GM18505 (cell line): ENCODE measurements around the gene USH1C.

ENCODE experiments used
- ATAC-seq: cut with Tn5 transposase; IDR thresholded peaks from one replicate; pipeline ENCODE4 v1.9.1; 2021; ENCODE audit not compliant: unreplicated experiment
- POLR2A ChIP-seq: IDR thresholded peaks from 4 replicates; pipeline ENCODE4 v1.6.1; 2011; ENCODE audit warnings: borderline replicate concordance; ENCODE audit not compliant: insufficient read depth, insufficient read length; ENCODE audit errors: extremely low read depth

The USH1C gene

DNA sequence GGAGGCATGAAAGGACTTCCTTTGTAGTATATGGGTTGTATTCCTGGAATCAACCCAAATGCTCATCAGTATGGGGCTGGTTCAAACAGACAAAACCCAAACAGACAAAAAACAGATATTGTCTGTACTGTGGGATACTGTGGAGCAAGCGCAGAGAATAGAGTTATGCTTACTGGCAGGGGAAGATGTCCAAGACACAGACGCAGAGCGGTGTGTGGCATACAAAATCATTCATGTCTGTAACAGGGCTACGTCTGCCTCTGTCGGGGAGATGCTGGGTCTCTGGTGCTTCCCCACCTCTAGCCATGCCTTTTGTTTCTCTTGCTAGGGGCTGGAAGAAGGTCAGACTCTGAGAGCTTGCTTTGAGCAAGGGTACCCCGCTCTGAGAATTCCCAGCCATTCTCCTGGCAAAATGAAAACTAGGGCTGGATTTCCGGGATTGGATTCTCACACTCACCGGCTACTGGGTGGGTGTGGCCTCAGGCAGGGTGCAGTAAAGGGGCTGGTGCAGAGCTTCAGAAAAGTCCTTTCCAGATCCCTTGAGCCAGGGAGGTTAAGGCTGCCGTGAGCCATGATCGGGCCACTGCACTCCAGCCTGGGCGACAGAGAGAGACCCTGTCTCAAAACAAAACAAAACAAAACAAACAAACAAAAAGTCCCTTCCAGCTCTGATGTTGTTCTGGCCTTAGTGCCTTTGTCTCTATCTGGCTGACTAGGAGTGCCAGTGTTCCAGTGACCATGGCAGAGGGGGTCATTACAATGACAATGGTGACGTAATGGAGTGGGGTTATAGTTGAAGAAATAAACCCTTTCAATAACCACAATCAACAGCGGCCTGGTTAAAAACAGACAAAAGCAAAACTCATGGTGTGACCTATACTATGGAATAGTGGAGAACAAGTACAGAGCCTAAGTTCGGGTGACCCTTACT, 64.7 kb downstream of the USH1C start:
- no peak for ATAC-seq
- TF ChIP-seq POLR2A: no peak

DNA sequence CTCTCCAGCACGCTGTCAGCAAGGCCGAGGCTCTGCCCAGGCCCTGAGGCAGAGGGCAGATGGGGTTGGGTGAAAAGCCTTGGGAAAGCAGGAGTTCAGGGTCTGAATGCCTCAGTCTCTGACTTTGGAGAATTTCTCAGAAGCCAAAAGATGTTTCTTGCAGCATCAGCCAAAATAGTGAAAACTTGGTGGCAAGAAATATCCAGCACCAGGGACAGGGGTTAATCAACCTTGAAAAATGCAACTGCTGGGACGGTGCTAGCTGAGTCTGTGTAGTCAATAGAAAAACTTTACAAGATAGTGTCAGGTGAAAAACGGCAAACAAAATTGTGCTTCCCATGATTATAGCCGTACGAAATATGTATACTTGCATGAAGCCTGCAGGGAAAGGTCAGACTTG, 66.1 kb downstream of the USH1C start:
- TF ChIP-seq POLR2A: no peak
- no peak for ATAC-seq

DNA sequence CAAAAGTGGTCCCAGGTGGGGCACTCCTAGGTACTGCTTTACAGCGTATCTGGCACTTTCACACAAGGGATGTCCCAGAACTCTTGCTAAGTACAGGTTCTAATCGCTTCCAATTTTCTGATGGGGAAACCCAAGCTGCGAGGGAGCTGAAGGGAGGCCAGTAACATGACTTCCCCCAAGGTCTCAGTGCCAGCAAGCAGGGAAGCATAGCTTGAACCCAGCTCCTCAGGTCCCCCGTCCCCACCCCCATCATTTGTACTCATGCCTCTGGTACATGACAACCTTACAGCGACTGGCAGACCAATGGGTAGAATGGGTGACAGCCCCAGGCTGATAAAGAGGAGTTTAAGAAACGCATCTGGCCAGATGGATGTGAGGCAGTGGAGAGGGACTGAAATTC, 66.9 kb downstream of the USH1C start:
- no peak for TF ChIP-seq POLR2A
- no peak for ATAC-seq

DNA sequence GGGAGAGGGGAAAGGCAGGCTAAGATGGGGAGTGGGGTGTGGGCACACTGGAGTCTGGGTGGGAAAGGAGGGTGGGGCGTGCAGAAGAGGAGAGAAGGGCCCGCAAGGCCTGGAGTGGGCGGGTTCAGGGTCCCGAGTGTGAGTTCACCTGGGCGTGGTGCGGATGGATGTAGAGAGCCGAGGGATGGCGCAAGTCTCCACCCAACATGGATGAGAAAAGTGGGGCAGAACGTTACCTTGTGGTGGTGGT, 67.2 kb downstream of the USH1C start:
- ATAC-seq: no peak
- no peak for TF ChIP-seq POLR2A

DNA sequence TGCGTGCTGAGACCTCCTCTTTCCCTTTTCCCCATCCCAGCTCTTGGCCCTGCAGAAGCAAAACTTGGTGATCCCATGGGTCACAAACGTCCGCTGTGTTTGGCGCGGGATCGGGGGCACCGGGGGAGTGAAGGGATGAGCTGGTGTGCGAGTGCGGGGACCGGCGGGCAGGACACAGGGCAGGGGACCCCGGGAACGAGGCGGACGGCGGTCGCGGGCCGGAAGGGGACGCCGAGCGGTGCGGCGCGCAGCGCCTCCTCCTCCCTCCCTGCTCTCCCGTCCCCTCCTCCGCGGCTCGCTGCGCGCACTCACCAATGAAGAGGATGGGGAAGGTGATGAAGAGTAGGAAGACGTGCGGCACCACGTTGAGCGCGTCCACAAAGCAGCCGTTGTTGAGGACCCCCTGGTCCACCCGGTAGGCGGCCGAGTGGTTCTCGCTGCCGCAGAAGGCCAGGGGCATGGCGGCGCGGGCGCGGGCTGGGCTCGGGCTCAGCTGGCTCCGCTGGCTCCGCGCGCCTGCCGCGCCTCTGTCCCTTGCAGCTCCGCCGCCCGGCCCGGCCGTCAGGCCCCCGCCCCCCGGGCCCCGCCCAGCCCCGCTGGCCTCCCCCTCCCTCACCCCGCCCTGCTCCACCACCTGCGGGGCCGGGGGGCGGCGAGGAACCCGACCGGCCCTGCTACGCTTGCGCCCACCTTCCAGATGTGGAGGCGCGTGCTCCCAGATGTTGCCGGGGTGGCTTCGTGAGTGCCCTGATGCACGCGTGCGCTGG, 67.7 kb downstream of the USH1C start, which contains the start of gene ABCC8:
Gene ABCC8 (minus strand): TSS at position 529 of the 767 bp plus-strand sequence. CDS start 69 bp downstream, at position 460.
- ATAC-seq: no peak
- no peak for TF ChIP-seq POLR2A

DNA sequence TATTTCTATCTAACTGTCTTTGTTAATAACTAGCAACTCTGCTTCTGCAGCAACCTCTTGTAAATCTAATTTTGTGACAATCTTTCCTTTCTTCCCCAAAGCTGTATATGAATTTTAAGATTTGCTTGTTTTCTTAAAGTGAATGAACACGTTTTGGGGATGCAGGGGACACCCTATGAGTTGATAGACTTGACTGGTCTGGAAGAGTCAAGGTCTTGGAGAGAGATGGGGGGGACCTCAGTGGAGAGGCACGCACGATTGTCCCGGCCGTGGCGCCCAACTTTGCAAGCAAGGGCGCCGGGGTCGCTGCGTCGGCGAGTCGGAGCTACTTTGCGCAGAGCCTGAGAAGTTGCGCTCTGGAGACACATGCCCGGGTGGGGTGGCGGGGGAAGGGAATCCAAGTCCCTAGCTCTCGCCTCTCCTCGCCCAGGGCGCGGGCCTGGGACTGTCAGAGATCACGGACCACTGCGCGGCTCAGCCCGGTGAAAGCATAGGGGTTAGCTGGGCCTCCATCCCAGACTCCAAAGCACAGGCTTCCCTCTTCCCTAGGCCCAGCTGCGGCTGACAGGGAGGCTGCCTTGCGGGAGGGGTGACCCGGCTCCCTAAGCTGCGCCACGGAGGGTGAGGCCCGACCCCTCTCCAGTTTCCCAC, 68.4 kb downstream of the USH1C start:
- no peak for ATAC-seq
- TF ChIP-seq POLR2A: no peak

DNA sequence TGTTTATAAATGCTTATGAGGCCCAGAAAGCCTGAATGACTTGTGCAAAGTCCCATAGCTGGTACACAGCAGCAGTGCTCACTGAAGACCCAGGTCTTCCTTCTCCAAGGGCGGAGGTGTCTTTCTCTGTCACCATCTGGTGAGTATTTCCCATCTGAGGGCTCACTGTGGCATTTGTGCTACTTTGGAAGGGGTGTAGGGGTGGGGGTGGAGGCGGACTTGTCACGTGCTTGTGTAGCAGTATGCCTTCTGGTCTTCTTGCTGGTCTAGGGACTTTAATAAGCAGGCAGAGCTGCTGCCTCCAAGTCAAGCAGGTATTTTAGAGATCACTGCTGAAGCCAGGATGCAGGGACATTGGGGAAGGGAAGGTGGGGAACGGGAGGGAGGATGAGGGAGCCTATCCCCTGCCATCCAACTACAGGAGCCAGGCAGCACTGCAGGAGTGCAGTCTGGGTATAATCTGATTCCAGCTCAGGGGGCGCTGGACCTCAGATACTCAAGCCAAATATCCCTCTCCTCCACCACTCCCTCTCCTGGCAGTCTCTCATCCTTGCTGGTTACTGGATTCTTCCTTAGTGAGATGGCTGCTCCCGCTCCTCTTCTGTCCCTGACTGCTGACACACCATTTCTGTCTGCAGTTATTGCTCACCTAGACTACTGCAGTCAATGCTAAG, 71.0 kb downstream of the USH1C start:
- ATAC-seq: no peak
- TF ChIP-seq POLR2A: no peak

DNA sequence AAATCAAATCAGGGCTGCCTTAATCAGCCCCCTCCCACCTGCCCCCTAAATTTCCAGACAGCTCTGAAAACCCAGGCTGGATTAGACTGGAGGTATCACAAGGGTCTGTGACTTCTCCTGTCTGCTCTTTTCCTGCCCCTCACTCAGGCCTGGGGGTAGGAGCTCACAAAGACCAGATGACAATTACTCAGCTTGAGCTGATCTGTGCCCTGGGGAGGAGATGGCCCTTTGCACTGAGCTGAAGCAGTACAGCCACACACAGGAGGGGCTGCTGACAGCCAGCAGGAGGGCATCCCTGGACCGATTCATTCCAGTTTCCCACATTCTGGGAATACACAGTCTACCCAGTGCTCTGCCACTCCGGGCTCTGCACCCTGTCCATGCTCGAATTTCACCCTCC, 71.7 kb downstream of the USH1C start:
- no peak for TF ChIP-seq POLR2A
- no peak for ATAC-seq

DNA sequence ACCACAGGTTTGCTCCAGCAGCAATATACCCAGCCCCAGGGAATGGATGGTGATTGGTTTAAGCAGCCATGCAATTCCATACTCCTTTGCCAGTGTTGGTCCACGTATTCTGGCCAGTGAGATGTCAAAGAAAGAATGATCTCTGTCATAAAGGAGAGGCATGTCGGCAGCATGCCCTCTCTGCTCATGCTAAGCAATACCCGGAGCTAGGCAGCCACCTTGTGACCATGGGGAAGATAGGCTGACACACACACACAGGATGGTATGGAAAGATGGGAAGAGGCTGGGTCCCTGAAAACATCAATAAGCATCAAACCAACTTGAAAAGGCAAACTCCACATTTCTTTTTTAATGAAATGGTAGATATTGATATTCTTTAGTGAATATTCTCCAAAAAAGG, 72.7 kb downstream of the USH1C start:
- no peak for ATAC-seq
- TF ChIP-seq POLR2A: no peak

DNA sequence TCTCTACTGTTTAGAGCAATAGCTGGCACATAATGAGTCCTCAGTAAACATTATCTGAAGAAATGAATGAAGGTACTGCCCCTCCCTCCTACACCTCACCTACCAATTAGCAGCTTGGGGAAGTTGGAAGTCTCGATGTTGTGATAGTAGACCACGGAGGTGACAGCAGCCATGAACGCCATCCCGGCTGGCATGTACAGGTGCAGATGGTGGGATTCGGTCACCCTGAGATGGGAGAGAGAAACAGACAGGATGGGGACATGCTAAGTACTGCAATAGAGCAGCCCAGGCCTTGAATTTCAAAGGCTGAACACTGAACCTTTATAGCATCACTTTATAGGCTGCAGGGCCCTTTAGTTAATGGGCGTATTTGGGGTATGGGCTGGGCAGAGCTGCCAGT, 74.2 kb downstream of the USH1C start:
- ATAC-seq: no peak
- no peak for TF ChIP-seq POLR2A

DNA sequence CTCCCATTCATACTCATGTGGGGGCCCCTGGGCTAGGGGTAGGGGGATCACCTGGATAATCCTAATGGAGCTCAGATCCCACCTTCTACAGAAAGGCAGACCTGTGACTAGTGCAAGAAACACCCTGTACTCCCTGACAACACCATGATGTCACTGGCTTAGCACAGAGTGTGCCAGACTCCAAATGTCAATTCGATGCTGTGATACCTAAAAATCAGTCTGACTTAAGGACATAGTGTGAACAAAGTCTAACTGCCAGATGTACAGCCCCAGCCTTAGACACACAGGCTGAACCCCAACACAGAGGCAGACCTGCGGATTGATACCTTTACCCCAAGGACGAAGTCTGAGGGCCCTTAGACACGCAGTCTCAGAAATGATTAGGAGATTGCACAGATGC, 76.1 kb downstream of the USH1C start:
- TF ChIP-seq POLR2A: no peak
- no peak for ATAC-seq

DNA sequence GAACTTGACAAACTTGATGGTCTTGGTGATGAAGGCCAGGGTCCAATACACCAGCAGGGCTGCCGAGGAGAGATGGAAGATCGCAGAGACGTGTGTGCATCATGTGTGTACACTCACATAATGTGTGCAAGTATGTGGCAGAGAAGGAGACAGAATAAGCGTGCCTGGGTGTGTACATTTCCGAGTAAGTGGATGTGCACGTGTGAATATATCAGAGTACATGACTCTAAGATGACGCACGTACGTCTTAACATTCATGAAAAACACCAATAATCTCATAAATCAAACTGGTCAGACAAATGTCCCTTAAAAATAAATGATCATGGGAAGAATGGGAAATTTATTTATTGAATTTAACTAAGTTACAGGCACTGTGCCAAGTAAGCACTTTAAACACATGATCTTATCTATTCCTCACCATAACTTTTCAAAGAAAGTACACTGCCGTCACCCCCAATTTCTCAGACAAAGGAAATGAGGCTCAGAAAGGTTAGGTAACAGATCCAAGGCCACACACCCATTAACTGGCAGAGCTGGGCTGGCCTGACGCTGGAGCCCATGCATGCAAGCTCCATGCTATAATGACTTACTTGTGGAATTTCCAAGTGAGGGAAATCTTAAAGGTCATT, 80.6 kb downstream of the USH1C start:
- no peak for TF ChIP-seq POLR2A
- no peak for ATAC-seq

DNA sequence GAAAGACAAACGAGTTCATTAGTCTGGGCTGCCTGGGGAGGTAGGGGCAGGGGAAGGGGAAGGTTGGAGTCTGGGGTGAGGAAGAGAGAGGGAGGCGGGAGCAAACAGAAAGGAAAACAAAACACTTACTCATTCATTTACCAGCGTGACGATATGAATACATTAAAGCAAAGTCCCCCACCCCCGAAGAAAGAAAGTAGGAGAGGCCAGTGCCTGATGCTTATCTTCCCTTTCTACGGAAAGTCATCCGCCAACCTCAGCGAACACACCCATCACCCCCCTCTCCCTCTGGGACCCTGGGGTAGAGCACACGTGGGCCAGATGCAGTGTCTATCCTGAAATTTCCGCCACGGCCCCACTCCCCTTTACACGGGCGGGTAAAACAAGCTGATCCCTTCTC, 81.3 kb downstream of the USH1C start:
- no peak for TF ChIP-seq POLR2A
- no peak for ATAC-seq
